ENCODE measurements around the gene DOK3.

DNA sequence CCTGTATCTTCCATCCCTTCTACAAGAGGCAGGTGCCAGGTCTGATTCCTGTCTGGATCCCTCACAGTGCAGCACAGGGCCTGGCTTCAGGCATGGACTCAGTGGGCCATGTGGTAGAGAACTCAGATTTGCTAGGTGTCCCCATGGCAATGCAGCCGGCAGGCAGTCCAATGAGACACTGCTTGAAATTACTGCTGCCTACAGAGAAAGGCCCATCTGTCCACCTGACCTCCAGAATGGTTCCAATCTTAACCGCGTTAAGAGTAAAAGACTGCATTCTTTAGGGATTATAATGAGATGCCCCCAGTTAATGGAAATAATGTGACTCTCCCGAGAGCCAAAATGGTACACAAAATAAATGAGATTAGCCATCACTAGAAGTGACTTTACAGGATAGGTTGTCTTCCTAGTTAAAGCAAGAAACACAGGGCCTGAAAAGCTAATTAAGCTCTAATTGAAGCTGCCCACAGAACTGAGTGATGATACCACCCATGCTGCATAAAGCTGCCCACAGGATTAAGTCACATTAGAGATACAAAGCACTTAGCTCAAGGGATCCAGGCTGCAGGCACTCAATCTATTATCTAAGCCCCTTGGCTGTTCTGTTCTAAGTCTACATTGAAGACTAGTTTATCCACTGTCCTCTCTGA, 33.3 kb upstream of the DOK3 start:
- TF ChIP-seq, protein P1, sequence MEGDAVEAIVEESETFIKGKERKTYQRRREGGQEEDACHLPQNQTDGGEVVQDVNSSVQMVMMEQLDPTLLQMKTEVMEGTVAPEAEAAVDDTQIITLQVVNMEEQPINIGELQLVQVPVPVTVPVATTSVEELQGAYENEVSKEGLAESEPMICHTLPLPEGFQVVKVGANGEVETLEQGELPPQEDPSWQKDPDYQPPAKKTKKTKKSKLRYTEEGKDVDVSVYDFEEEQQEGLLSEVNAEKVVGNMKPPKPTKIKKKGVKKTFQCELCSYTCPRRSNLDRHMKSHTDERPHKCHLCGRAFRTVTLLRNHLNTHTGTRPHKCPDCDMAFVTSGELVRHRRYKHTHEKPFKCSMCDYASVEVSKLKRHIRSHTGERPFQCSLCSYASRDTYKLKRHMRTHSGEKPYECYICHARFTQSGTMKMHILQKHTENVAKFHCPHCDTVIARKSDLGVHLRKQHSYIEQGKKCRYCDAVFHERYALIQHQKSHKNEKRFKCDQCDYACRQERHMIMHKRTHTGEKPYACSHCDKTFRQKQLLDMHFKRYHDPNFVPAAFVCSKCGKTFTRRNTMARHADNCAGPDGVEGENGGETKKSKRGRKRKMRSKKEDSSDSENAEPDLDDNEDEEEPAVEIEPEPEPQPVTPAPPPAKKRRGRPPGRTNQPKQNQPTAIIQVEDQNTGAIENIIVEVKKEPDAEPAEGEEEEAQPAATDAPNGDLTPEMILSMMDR (IDR thresholded peaks at IDR 0.05) = no peak
- TF ChIP-seq POLR2A (IDR thresholded peaks at IDR 0.05) = no peak

Measured in lower leg skin (tissue), 3 donors.